Measurements from ENCODE around the gene HSP90B1.

Gene HSP90B1

DNA sequence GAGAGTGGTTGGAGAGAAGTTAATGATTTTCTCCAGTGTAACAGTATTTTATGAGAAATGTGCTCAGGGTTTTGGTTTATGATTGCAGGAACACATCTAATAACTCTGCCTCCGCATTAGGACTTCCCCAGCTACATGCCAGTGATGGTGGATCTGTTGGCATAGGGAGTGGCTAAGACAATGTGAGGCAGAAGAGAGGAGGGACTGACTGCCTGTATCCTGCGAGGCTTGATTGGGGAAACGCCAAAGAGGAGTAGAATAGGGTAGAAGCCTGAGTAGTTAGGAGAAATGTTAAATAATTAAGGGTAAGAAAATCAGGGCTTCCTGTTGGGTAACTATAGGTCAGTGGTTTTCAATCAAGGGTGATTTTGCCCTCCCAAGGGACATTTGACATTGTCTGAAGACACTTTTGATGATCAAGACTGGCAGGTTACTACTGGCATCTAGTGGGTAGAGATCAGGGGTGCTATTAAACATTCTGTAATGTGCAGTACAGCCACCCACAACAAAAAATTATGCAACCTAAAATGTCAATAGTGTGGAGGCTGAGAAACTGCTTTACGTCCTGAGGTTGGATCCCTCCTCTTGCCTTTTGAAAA lies 48.3 kb downstream of the HSP90B1 start:
- no peak for DNase-seq

DNA sequence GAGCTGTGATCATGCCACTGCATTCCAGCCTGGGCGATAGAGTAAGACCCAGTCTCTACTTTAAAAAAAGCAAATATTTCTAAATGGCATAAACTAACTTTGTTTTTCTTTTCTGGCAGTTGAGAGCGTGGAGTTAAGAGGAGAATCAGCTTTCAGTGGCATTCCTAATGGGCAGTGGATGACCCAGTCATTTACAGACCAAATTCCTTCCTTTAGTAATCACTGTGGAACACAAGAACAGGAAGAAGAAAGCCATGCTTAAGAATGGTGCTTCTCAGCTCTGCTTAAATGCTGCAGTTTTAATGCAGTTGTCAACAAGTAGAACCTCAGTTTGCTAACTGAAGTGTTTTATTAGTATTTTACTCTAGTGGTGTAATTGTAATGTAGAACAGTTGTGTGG lies 56.6 kb downstream of the HSP90B1 start:
- DNase-seq, result no peak

DNA sequence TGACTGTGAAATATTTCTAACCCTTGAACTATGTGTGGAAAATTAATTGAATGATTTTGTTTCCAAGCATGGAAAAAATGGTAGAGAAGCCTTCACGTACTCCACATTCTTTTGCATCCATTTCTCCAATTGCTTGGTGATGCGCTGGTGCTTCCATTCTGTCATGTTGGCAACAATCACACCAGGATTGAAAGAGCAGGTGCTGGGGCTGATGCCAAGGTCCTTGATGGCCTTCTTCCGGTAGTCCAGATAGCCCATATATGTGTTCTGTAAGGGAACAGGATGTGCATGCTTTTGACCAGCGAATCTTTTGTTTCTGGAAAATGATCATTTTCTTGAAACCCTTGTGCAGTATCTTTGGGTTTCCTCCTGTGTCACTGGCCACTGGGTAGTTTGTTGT lies 64.0 kb downstream of the HSP90B1 start:
- DNase-seq, result no peak

DNA sequence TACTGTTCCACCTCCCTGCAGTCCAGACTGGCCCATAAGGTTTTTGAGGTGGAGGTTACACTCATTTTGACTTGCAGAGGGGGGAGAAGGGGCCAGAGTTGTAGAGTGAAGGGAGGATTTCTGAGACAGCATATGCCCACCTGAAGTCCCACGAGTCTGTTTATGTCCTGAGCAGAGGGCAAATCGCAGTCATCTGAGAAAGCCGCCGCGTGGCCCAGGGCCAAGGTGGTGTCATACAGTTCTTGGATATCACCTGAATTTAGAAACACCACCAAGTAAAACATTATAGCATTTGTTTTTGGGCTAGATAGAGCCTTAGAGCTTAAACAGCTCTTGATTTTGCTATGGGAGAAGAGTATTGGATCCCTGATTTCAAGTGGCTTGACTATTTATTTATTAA lies 66.4 kb downstream of the HSP90B1 start:
- DNase-seq, result no peak

DNA sequence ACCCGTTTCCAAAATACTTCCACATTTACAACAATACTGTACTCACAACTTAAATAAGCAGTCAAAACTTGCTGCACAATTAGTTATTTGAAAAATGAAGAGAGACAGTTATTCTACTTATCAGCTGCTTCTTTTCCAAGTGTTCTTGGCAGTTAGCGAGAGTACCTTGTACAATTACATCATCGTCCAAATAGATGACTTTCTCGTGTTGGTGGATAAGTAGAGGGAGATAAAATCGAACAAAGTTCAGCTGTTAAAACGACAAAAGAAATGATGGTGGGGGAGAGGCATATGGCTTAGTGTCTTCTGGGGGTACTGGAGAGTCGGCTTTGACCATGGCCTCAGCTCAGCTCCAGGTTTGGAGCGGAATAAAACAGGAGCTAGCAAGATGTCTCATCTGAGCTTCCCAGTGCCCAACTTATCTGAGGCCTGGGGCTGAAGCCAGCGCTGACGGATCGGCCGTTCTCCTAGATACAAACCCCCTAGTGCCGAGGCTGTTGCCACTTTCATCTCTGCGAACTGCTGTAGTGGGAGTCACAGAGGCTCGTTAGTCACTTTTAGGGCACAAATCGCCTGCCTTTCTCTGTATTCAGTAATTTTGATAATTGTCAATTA lies 67.2 kb downstream of the HSP90B1 start:
- DNase-seq, result no peak

All from Kasumi-1 (cell line).